NK-92 (cell line): ENCODE results near the gene SETD6.
"Not testable (repeated sequence)": the region's sequence is repeated elsewhere in the genome, so short reads cannot be mapped to it uniquely, and the experiment has no call there.

Experiments used
- DNase-seq: peaks from one replicate; lab custom pipeline; 2025; ENCODE audit not compliant: unreplicated experiment; lab: John Stamatoyannopoulos, UW

SETD6 gene

GRCh38 chr16:58515125-58515870, at the start of gene SETD6:
Gene SETD6, plus strand, starts transcription at chr16:58515517. Its CDS starts 21 bp downstream, at chr16:58515538.
- no peak for DNase-seq

- no peak for DNase-seq
These were observed 49.5 kb upstream of the SETD6 start for GRCh38 chr16:58465817-58466216.

GRCh38 chr16:58466396-58466795, 48.9 kb upstream of the SETD6 start:
- no peak for DNase-seq

GRCh38 chr16:58467905-58468304, 47.4 kb upstream of the SETD6 start:
- DNase-seq: no peak

GRCh38 chr16:58471209-58471975, 43.9 kb upstream of the SETD6 start:
- no peak for DNase-seq

GRCh38 chr16:58472266-58472665, 43.1 kb upstream of the SETD6 start:
- no peak for DNase-seq

- no peak for DNase-seq
These were observed 42.5 kb upstream of the SETD6 start for GRCh38 chr16:58472827-58473226.

GRCh38 chr16:58474296-58474695, 41.0 kb upstream of the SETD6 start:
- DNase-seq: no peak

GRCh38 chr16:58475091-58475619, 40.2 kb upstream of the SETD6 start:
- DNase-seq: no peak

- no peak for DNase-seq
These were observed 38.5 kb upstream of the SETD6 start for GRCh38 chr16:58476791-58477190.

- no peak for DNase-seq
These were observed 36.9 kb upstream of the SETD6 start for GRCh38 chr16:58478427-58478826.

- DNase-seq: no peak
These were observed 34.0 kb upstream of the SETD6 start for GRCh38 chr16:58481226-58481869.

- DNase-seq: no peak
These were observed 33.4 kb upstream of the SETD6 start for GRCh38 chr16:58481931-58482330.

GRCh38 chr16:58485184-58485887, 30.0 kb upstream of the SETD6 start:
- no peak for DNase-seq

GRCh38 chr16:58487566-58488351, 27.6 kb upstream of the SETD6 start:
- no peak for DNase-seq

GRCh38 chr16:58488531-58488930, 26.8 kb upstream of the SETD6 start:
- no peak for DNase-seq

GRCh38 chr16:58490065-58490464, 25.3 kb upstream of the SETD6 start:
- no peak for DNase-seq

- not testable (repeated sequence) for DNase-seq
These were observed 24.8 kb upstream of the SETD6 start for GRCh38 chr16:58490539-58490938.

- no peak for DNase-seq
These were observed 23.3 kb upstream of the SETD6 start for GRCh38 chr16:58492066-58492465.

GRCh38 chr16:58492735-58493134, 22.6 kb upstream of the SETD6 start:
- no peak for DNase-seq
